Measurements from ENCODE around the gene OVCH2. TPM values are rescaled to one million over a fixed set of nuclear protein-coding genes. Genes with fewer than 3 reads are reported as not detected.

Gene OVCH2
- polyA plus RNA-seq, 1 experiment = 0.10 TPM

- H3K27ac ChIP-seq (ENCODE audit: low read depth, low read length) = no peak overlapping the region
- TF ChIP-seq CTCF (IDR thresholded peaks at IDR 0.05; ENCODE audit: low read depth, low read length) = no peak
- no peaks in the 10 kb centered on the region for H3K9me3 ChIP-seq (ENCODE audit: control insufficient read depth, insufficient read depth, low read length)
- H3K27me3 ChIP-seq (ENCODE audit: control insufficient read depth, insufficient read depth, low read length) = no peaks in the 10 kb centered on the region
- DNase-seq (ENCODE audit: low read depth, low spot score) = no peak
- no peak overlapping the region for H3K4me3 ChIP-seq (ENCODE audit: low read depth, low read length)
- POLR2A ChIA-PET = no interaction called here
- CTCF ChIA-PET = interaction anchor here (0.7 to 2.3 kb wide), 3 partner anchors 10 to 75 kb away, joined by 3 to 10 read pairs (median 8); no protein-coding TSS in a partner anchor
These were observed 59.4 kb downstream of the OVCH2 start for GRCh38 chr11:7646866-7647265.

GRCh38 chr11:7645206-7645605 is 61.1 kb downstream of the OVCH2 start:
- Histone ChIP-seq H3K9me3 (ENCODE audit: control insufficient read depth, insufficient read depth, low read length) (no peaks in the 10 kb centered on the region), H3K27ac (ENCODE audit: low read depth, low read length) (no peak overlapping the region), H3K27me3 (ENCODE audit: control insufficient read depth, insufficient read depth, low read length) (no peaks in the 10 kb centered on the region), H3K4me3 (ENCODE audit: low read depth, low read length) (no peak overlapping the region)
- POLR2A ChIA-PET = no interaction called here
- TF ChIP-seq CTCF (IDR thresholded peaks at IDR 0.05; ENCODE audit: low read depth, low read length) = no peak
- CTCF ChIA-PET = interaction anchor here (1.5 to 4.1 kb wide), 2 partner anchors 12 to 74 kb away, joined by 9 to 19 read pairs; no protein-coding TSS in a partner anchor
- no peak for DNase-seq (ENCODE audit: low read depth, low spot score)

- H3K4me3 ChIP-seq (ENCODE audit: low read depth, low read length) = no peak overlapping the region
- TF ChIP-seq CTCF (IDR thresholded peaks at IDR 0.05; ENCODE audit: low read depth, low read length) = no peak
- no peak for DNase-seq (ENCODE audit: low read depth, low spot score)
- no peaks in the 10 kb centered on the region for H3K27me3 ChIP-seq (ENCODE audit: control insufficient read depth, insufficient read depth, low read length)
- no peak overlapping the region for H3K27ac ChIP-seq (ENCODE audit: low read depth, low read length)
- ChIA-PET POLR2A (interaction anchor here (0.7 kb wide), 1 partner anchor 14 kb away, joined by 3 read pairs; no protein-coding TSS in a partner anchor), CTCF (interaction anchor here (0.9 to 4.1 kb wide), 3 partner anchors 13 to 72 kb away, joined by 3 to 19 read pairs (median 3); no protein-coding TSS in a partner anchor)
- H3K9me3 ChIP-seq (ENCODE audit: control insufficient read depth, insufficient read depth, low read length) = no peaks in the 10 kb centered on the region
These were observed 63.0 kb downstream of the OVCH2 start for GRCh38 chr11:7643314-7643713.

GRCh38 chr11:7642747-7643146 is 63.5 kb downstream of the OVCH2 start:
- no peak for DNase-seq (ENCODE audit: low read depth, low spot score)
- TF ChIP-seq CTCF (IDR thresholded peaks at IDR 0.05; ENCODE audit: low read depth, low read length) = no peak
- Histone ChIP-seq H3K27ac (ENCODE audit: low read depth, low read length) (no peak overlapping the region), H3K4me3 (ENCODE audit: low read depth, low read length) (no peak overlapping the region), H3K9me3 (ENCODE audit: control insufficient read depth, insufficient read depth, low read length) (no peaks in the 10 kb centered on the region), H3K27me3 (ENCODE audit: control insufficient read depth, insufficient read depth, low read length) (no peaks in the 10 kb centered on the region)
- ChIA-PET CTCF (interaction anchor here (0.9 to 4.1 kb wide), 3 partner anchors 14 to 71 kb away, joined by 3 to 19 read pairs (median 3); no protein-coding TSS in a partner anchor), POLR2A (interaction anchor here (0.7 kb wide), 1 partner anchor 15 kb away, joined by 3 read pairs; no protein-coding TSS in a partner anchor)

GRCh38 chr11:7640816-7641215 is 65.5 kb downstream of the OVCH2 start:
- ChIA-PET CTCF (interaction anchor here (1.0 to 1.6 kb wide), 2 partner anchors 70 to 543 kb away, joined by 3 to 4 read pairs; no protein-coding TSS in a partner anchor), POLR2A (no interaction called here)
- Histone ChIP-seq H3K27me3 (ENCODE audit: control insufficient read depth, insufficient read depth, low read length) (no peaks in the 10 kb centered on the region), H3K9me3 (ENCODE audit: control insufficient read depth, insufficient read depth, low read length) (no peaks in the 10 kb centered on the region), H3K27ac (ENCODE audit: low read depth, low read length) (no peak overlapping the region), H3K4me3 (ENCODE audit: low read depth, low read length) (no peak overlapping the region)
- DNase-seq (ENCODE audit: low read depth, low spot score) = no peak
- no peak for TF ChIP-seq CTCF (IDR thresholded peaks at IDR 0.05; ENCODE audit: low read depth, low read length)

Data from AG04450 (cell line).